IPS DF 6.9 (cell line): ENCODE results near the gene ANKS1B.

Experiments
- DNase-seq: peaks from one replicate; pipeline ENCODE4 v3.0.0-alpha.2; 2013; ENCODE audit warnings: low read depth, low spot score
- H3K27ac ChIP-seq: one replicate; pipeline ENCODE4 v1.5.1; 2013; ENCODE audit warnings: low read length, control low read depth
- H3K27me3 ChIP-seq: 2 replicates; pipeline ENCODE4 v1.6.1; 2013; ENCODE audit warnings: mild to moderate bottlenecking, low read length; ENCODE audit not compliant: control insufficient read depth, insufficient read depth
- H3K36me3 ChIP-seq: 2 replicates; pipeline ENCODE4 v1.6.1; 2013; ENCODE audit warnings: low read length; ENCODE audit not compliant: control insufficient read depth, insufficient read depth
- H3K4me1 ChIP-seq: 2 replicates; pipeline ENCODE4 v1.6.1; 2013; ENCODE audit warnings: low read length; ENCODE audit not compliant: control insufficient read depth, insufficient read depth
- H3K4me3 ChIP-seq: 2 replicates; pipeline ENCODE4 v1.5.1; 2013; ENCODE audit warnings: mild to moderate bottlenecking, low read length
- H3K9me3 ChIP-seq: 2 replicates; pipeline ENCODE4 v1.6.1; 2013; ENCODE audit warnings: low read length, inconsistent platforms; ENCODE audit not compliant: control insufficient read depth, insufficient read depth
- WGBS: extraction: QIAGEN DNeasy Blood & Tissue Kit; methylation state at CpG from one replicate; pipeline ENCODE4 v1.1.7; 2013; ENCODE audit warnings: mixed read lengths, missing lambda C conversion rate; ENCODE audit not compliant: insufficient read length, insufficient coverage; 5-methylcytosine and 5-hydroxymethylcytosine counted together

ANKS1B gene

GRCh38 chr12:99493197-99493596 is 491.5 kb downstream of the ANKS1B start:
- H3K4me1 ChIP-seq = no peaks in the 10 kb centered on the region
- no peaks in the 10 kb centered on the region for H3K27me3 ChIP-seq
- H3K4me3 ChIP-seq = no peak overlapping the region
- no peaks in the 10 kb centered on the region for H3K36me3 ChIP-seq
- no peaks in the 10 kb centered on the region for H3K9me3 ChIP-seq
- no peak overlapping the region for H3K27ac ChIP-seq
- DNase-seq = no peak
- no CpG with 5 or more reads among the region's 1 CpG for WGBS

- Histone ChIP-seq H3K9me3 (no peaks in the 10 kb centered on the region), H3K27ac (no peak overlapping the region), H3K4me1 (no peaks in the 10 kb centered on the region), H3K36me3 (no peaks in the 10 kb centered on the region), H3K27me3 (no peaks in the 10 kb centered on the region), H3K4me3 (no peak overlapping the region)
- WGBS = no CpG with 5 or more reads among the region's 1 CpG
- DNase-seq = no peak
Observed at GRCh38 chr12:99486277-99486676, 498.5 kb downstream of the ANKS1B start.

GRCh38 chr12:99479149-99479548 is 505.6 kb downstream of the ANKS1B start:
- Histone ChIP-seq H3K36me3 (no peaks in the 10 kb centered on the region), H3K27ac (no peak overlapping the region), H3K4me3 (no peak overlapping the region), H3K4me1 (no peaks in the 10 kb centered on the region), H3K9me3 (no peaks in the 10 kb centered on the region), H3K27me3 (no peaks in the 10 kb centered on the region)
- no peak for DNase-seq

- no peak overlapping the region for H3K27ac ChIP-seq
- no peaks in the 10 kb centered on the region for H3K27me3 ChIP-seq
- no peak overlapping the region for H3K4me3 ChIP-seq
- H3K9me3 ChIP-seq = no peaks in the 10 kb centered on the region
- H3K36me3 ChIP-seq = no peaks in the 10 kb centered on the region
- H3K4me1 ChIP-seq = no peaks in the 10 kb centered on the region
- DNase-seq = no peak
- no CpG with 5 or more reads among the region's 2 CpGs for WGBS
Observed at GRCh38 chr12:99476956-99477355, 507.8 kb downstream of the ANKS1B start.

- no peaks in the 10 kb centered on the region for H3K27me3 ChIP-seq
- H3K4me1 ChIP-seq = no peaks in the 10 kb centered on the region
- DNase-seq = no peak
- no peaks in the 10 kb centered on the region for H3K9me3 ChIP-seq
- no CpG with 5 or more reads among the region's 4 CpGs for WGBS
- no peak overlapping the region for H3K4me3 ChIP-seq
- no peak overlapping the region for H3K27ac ChIP-seq
- H3K36me3 ChIP-seq = no peaks in the 10 kb centered on the region
Observed at GRCh38 chr12:99455350-99456035, 529.2 kb downstream of the ANKS1B start.

GRCh38 chr12:99454539-99455172 is 530.1 kb downstream of the ANKS1B start:
- no peak for DNase-seq
- Histone ChIP-seq H3K4me3 (no peak overlapping the region), H3K4me1 (no peaks in the 10 kb centered on the region), H3K9me3 (no peaks in the 10 kb centered on the region), H3K27me3 (no peaks in the 10 kb centered on the region), H3K36me3 (no peaks in the 10 kb centered on the region), H3K27ac (no peak overlapping the region)
- WGBS = no CpG with 5 or more reads among the region's 2 CpGs

- H3K9me3 ChIP-seq = no peaks in the 10 kb centered on the region
- no peak overlapping the region for H3K4me3 ChIP-seq
- no peak overlapping the region for H3K27ac ChIP-seq
- no peaks in the 10 kb centered on the region for H3K36me3 ChIP-seq
- H3K27me3 ChIP-seq = no peaks in the 10 kb centered on the region
- no peaks in the 10 kb centered on the region for H3K4me1 ChIP-seq
- WGBS = no CpG with 5 or more reads among the region's 2 CpGs
- DNase-seq = no peak
Observed at GRCh38 chr12:99453836-99454538, 530.7 kb downstream of the ANKS1B start.

GRCh38 chr12:99450036-99450630 is 534.6 kb downstream of the ANKS1B start:
- no peaks in the 10 kb centered on the region for H3K9me3 ChIP-seq
- no peaks in the 10 kb centered on the region for H3K27me3 ChIP-seq
- no peaks in the 10 kb centered on the region for H3K4me1 ChIP-seq
- DNase-seq = no peak
- H3K4me3 ChIP-seq = no peak overlapping the region
- no peak overlapping the region for H3K27ac ChIP-seq
- WGBS = no CpG with 5 or more reads among the region's 4 CpGs
- no peaks in the 10 kb centered on the region for H3K36me3 ChIP-seq

- Histone ChIP-seq H3K27me3 (no peaks in the 10 kb centered on the region), H3K36me3 (no peaks in the 10 kb centered on the region), H3K27ac (no peak overlapping the region), H3K4me1 (no peaks in the 10 kb centered on the region), H3K9me3 (no peaks in the 10 kb centered on the region), H3K4me3 (no peak overlapping the region)
- DNase-seq = no peak
Observed at GRCh38 chr12:99444859-99445316, 539.8 kb downstream of the ANKS1B start.

- no peaks in the 10 kb centered on the region for H3K36me3 ChIP-seq
- DNase-seq = no peak
- WGBS = no CpG with 5 or more reads among the region's 3 CpGs
- no peaks in the 10 kb centered on the region for H3K4me1 ChIP-seq
- H3K27ac ChIP-seq = no peak overlapping the region
- H3K27me3 ChIP-seq = no peaks in the 10 kb centered on the region
- H3K9me3 ChIP-seq = no peaks in the 10 kb centered on the region
- H3K4me3 ChIP-seq = no peak overlapping the region
Observed at GRCh38 chr12:99442758-99443157, 542.0 kb downstream of the ANKS1B start.
